Embryonic facial prominence (tissue), 1 donor: Measurements from ENCODE around the gene HMGA1.

Experiments
- DNase-seq: peaks from one replicate; pipeline ENCODE4 v3.0.0-alpha.2; 2016; ENCODE audit errors: extremely low spot score

The HMGA1 gene

GRCh38 chr6:34223956-34224940, 12.4 kb upstream of the HMGA1 start:
- DNase-seq: peak; percentile 56

GRCh38 chr6:34225551-34225950, 11.1 kb upstream of the HMGA1 start:
- no peak for DNase-seq

- no peak for DNase-seq
These were observed 10.6 kb upstream of the HMGA1 start for GRCh38 chr6:34226066-34226465.

- no peak for DNase-seq
These were observed 9.7 kb upstream of the HMGA1 start for GRCh38 chr6:34226731-34227586.

GRCh38 chr6:34227761-34228421, 8.8 kb upstream of the HMGA1 start:
- no peak for DNase-seq

GRCh38 chr6:34229877-34230276, 6.8 kb upstream of the HMGA1 start:
- no peak for DNase-seq

- DNase-seq: no peak
These were observed 5.9 kb upstream of the HMGA1 start for GRCh38 chr6:34230653-34231371.

GRCh38 chr6:34231566-34232336, 4.9 kb upstream of the HMGA1 start:
- DNase-seq: no peak

- DNase-seq: no peak
These were observed 3.8 kb upstream of the HMGA1 start for GRCh38 chr6:34232901-34233300.

- no peak for DNase-seq
These were observed 2.8 kb upstream of the HMGA1 start for GRCh38 chr6:34233867-34234266.

GRCh38 chr6:34234667-34235306, 1.9 kb upstream of the HMGA1 start:
- DNase-seq: no peak

GRCh38 chr6:34235307-34236130, 1.2 kb upstream of the HMGA1 start:
- DNase-seq: no peak

GRCh38 chr6:34236131-34236442, 586 bp upstream of the HMGA1 start:
- DNase-seq: peak; percentile 22

GRCh38 chr6:34237316-34237721, 646 bp downstream of the HMGA1 start:
- DNase-seq: no peak

GRCh38 chr6:34237722-34238584, 1.3 kb downstream of the HMGA1 start:
- DNase-seq: no peak

GRCh38 chr6:34238585-34239499, 2.2 kb downstream of the HMGA1 start:
- DNase-seq: no peak

- no peak for DNase-seq
These were observed 2.8 kb downstream of the HMGA1 start for GRCh38 chr6:34239500-34239825.
